GM12874 (cell line): ENCODE results near the gene XAGE2.

Experiments
- CTCF ChIP-seq: IDR thresholded peaks from 2 replicates; pipeline ENCODE4 v1.5.1; 2011; ENCODE audit warnings: low read depth, mild to moderate bottlenecking, control low read depth, low read length, moderate library complexity; ENCODE audit not compliant: insufficient read depth

The XAGE2 gene

GRCh38 chrX:52368368-52369055 is at the start of gene XAGE2:
Gene XAGE2, plus strand, starts transcription at chrX:52369021. Its CDS starts 994 bp downstream, at chrX:52370015.
- TF ChIP-seq CTCF, result no peak

GRCh38 chrX:52337410-52337809 is 31.4 kb upstream of the XAGE2 start:
- TF ChIP-seq CTCF, result no peak

GRCh38 chrX:52341493-52341892 is 27.3 kb upstream of the XAGE2 start:
- TF ChIP-seq CTCF, result no peak

GRCh38 chrX:52345402-52345801 is 23.4 kb upstream of the XAGE2 start:
- peak; percentile 62 for TF ChIP-seq CTCF

- TF ChIP-seq CTCF, result no peak
Measured at GRCh38 chrX:52346174-52347165, 22.4 kb upstream of the XAGE2 start.

GRCh38 chrX:52349681-52350080 is 19.1 kb upstream of the XAGE2 start:
- no peak for TF ChIP-seq CTCF

GRCh38 chrX:52352551-52352950 is 16.3 kb upstream of the XAGE2 start:
- no peak for TF ChIP-seq CTCF
